Measurements from ENCODE around the gene SSR1. TPM values are rescaled to one million over a fixed set of nuclear protein-coding genes. Genes with fewer than 3 reads are reported as not detected.

The SSR1 gene
- total and polyA plus RNA-seq, 2 experiments from 2014 or later, result 65.3 to 70.2 TPM

GRCh38 chr6:7341271-7341670 lies 28.3 kb upstream of the SSR1 start:
- no peak for DNase-seq (ENCODE audit: low spot score)
- Histone ChIP-seq H4K20me1 (replicated peaks; ENCODE audit: insufficient read depth) (no peaks in the 10 kb centered on the region), H3K27ac (ENCODE audit: low read depth) (no peak overlapping the region), H3K36me3 (ENCODE audit: insufficient read depth) (no peaks in the 10 kb centered on the region), H3K4me3 (no peak overlapping the region), H3K79me2 (replicated peaks; ENCODE audit: insufficient read depth) (no peaks in the 10 kb centered on the region), H3K4me1 (ENCODE audit: insufficient read depth) (no peaks in the 10 kb centered on the region), H2AFZ (no peak overlapping the region), H3K27me3 (ENCODE audit: insufficient read depth) (no peaks in the 10 kb centered on the region), H3F3A (replicated peaks; ENCODE audit: low read depth) (no peaks in the 10 kb centered on the region), H3K9me2 (ENCODE audit: insufficient read depth) (0 out of 2 replicates have a peak, but pooled peaks cover 3% of the 10 kb centered on the region), H3K4me2 (no peak overlapping the region)
- H3K9me3 Mint-ChIP-seq, result 0 out of 3 replicates have a peak, but pooled peaks cover 4% of the 10 kb centered on the region
- peaks cover 2% of the 10 kb centered on the region; the same call in 1 of the 3 replicates for H3K36me3 Mint-ChIP-seq (ENCODE audit: low read depth)
- ATAC-seq, result no peak
- TF ChIP-seq JUNB (IDR thresholded peaks at IDR 0.05; ENCODE audit: unreplicated experiment), result no peak
- no peak for TF ChIP-seq POLR2AphosphoS5 (IDR thresholded peaks at IDR 0.05; ENCODE audit: low read depth)
- no peak for TF ChIP-seq CTCF (conservative IDR thresholded peaks at IDR 0.05; ENCODE audit: low read depth in 2 of 2)
- no peak for TF ChIP-seq ZNF331 (CRISPR knock-in tag; IDR thresholded peaks at IDR 0.05; ENCODE audit: low read depth)
- no peak for TF ChIP-seq ETS1 (IDR thresholded peaks at IDR 0.05)
- TF ChIP-seq ZNF462 (CRISPR knock-in tag; IDR thresholded peaks at IDR 0.05), result no peak
- no peak for TF ChIP-seq EZH2phosphoT487 (IDR thresholded peaks at IDR 0.05; ENCODE audit: unreplicated experiment)
- TF ChIP-seq NANOG (IDR thresholded peaks at IDR 0.05; ENCODE audit: borderline replicate concordance), result no peak
- no peak for TF ChIP-seq EZH2 (IDR thresholded peaks at IDR 0.05; ENCODE audit: low read depth, unreplicated experiment)
- TF ChIP-seq REST (IDR thresholded peaks at IDR 0.05; ENCODE audit: unreplicated experiment), result no peak
- TF ChIP-seq CREB1 (CRISPR knock-in tag; IDR thresholded peaks at IDR 0.05; ENCODE audit: low read depth), result no peak
- TF ChIP-seq ZNF114 (CRISPR knock-in tag; IDR thresholded peaks at IDR 0.05), result no peak
- TF ChIP-seq STAT1 (IDR thresholded peaks at IDR 0.05; ENCODE audit: unreplicated experiment), result no peak
- peaks cover 3% of the 10 kb centered on the region for H3K4me1 Mint-ChIP-seq
- H3K27me3 Mint-ChIP-seq (ENCODE audit: insufficient read depth, low read depth, poor library complexity), result peaks cover 3% of the 10 kb centered on the region
- no peak overlapping the region for H3K27ac Mint-ChIP-seq
- no peak overlapping the region for H3K4me3 Mint-ChIP-seq
